Liver (tissue), 9 donors: ENCODE data around the gene SNRPA. TPM values are rescaled to one million over a fixed set of nuclear protein-coding genes. Genes with fewer than 3 reads are reported as not detected.

Source experiments
- DNase-seq: peaks from one replicate; pipeline ENCODE4 v3.0.0-alpha.2; 2017; ENCODE audit warnings: low spot score
- H3K27ac ChIP-seq, 2 donors: one replicate each; pipeline ENCODE4 v1.7.0; 2013; ENCODE audit warnings: inconsistent platforms in 2 of 2, low read length in 2 of 2, control low read depth in 1 of 2, low read depth in 1 of 2, mild to moderate bottlenecking in 1 of 2
- H3K27me3 ChIP-seq, 4 donors: one replicate each; pipeline versions ENCODE4 v1.6.1 to v1.7.0; 2013; ENCODE audit warnings: low read length in 3 of 4, inconsistent platforms in 1 of 4, mild to moderate bottlenecking in 1 of 4, moderate library complexity in 1 of 4; ENCODE audit not compliant: control insufficient read depth in 4 of 4, insufficient read depth in 4 of 4
- H3K36me3 ChIP-seq, 4 donors: one replicate each; pipeline versions ENCODE4 v1.6.1 to v1.7.0; 2013; ENCODE audit warnings: low read length in 3 of 4, mild to moderate bottlenecking in 3 of 4, low read depth in 1 of 4, moderate library complexity in 1 of 4; ENCODE audit not compliant: control insufficient read depth in 4 of 4, insufficient read depth in 3 of 4
- H3K4me1 ChIP-seq, 4 donors: one replicate each; pipeline versions ENCODE4 v1.6.1 to v1.7.0; 2013; ENCODE audit warnings: low read length in 3 of 4, mild to moderate bottlenecking in 3 of 4, moderate library complexity in 1 of 4; ENCODE audit not compliant: control insufficient read depth in 4 of 4, insufficient read depth in 4 of 4
- H3K4me3 ChIP-seq, 3 donors: one replicate each; pipeline versions ENCODE4 v1.6.1 to v1.7.0; 2013; ENCODE audit warnings: low read length in 3 of 3, control low read depth in 1 of 3, low read depth in 1 of 3, mild to moderate bottlenecking in 1 of 3
- H3K9ac ChIP-seq, 2 donors: one replicate each; pipeline ENCODE4 v1.7.0; 2013; ENCODE audit warnings: low read length in 2 of 2, mild to moderate bottlenecking in 2 of 2, moderate library complexity in 2 of 2, control low read depth in 1 of 2, low read depth in 1 of 2
- H3K9me3 ChIP-seq, 4 donors: one replicate each; pipeline versions ENCODE4 v1.6.1 to v1.7.0; 2013; ENCODE audit warnings: low read length in 3 of 4; ENCODE audit not compliant: control insufficient read depth in 4 of 4
- ATF3 ChIP-seq: IDR thresholded peaks from 2 replicates; pipeline ENCODE4 v1.6.1; 2016; ENCODE audit warnings: antibody characterized with exemption
- CTCF ChIP-seq: fragments of 150-350 bp; IDR thresholded peaks from 2 replicates; pipeline ENCODE4 v1.5.1; 2017; ENCODE audit warnings: improper control_type of control experiment, low read depth, low read length; ENCODE audit not compliant: missing input control
- EGR1 ChIP-seq, 2 donors: IDR thresholded peaks; 2 replicates each; pipeline ENCODE4 v1.6.1; 2016 to 2018; ENCODE audit warnings: antibody characterized with exemption in 2 of 2, low read depth in 2 of 2
- FOXA1 ChIP-seq: IDR thresholded peaks from 2 replicates; pipeline ENCODE4 v1.6.1; 2016; ENCODE audit warnings: antibody characterized with exemption
- FOXA2 ChIP-seq: IDR thresholded peaks from 2 replicates; pipeline ENCODE4 v1.6.1; 2016; ENCODE audit warnings: antibody characterized with exemption
- GABPA ChIP-seq, 2 donors: IDR thresholded peaks in 1 of 2; conservative IDR thresholded peaks in 1 of 2; 2 replicates each; pipeline ENCODE4 v1.6.1; 2016; ENCODE audit warnings: antibody characterized with exemption in 2 of 2, mild to moderate bottlenecking in 1 of 2, moderate library complexity in 1 of 2
- HNF4A ChIP-seq, 2 donors: conservative IDR thresholded peaks; 2 replicates each; pipeline ENCODE4 v1.6.1; 2016; ENCODE audit warnings: antibody characterized with exemption in 2 of 2, mild to moderate bottlenecking in 2 of 2
- JUND ChIP-seq, 2 donors: IDR thresholded peaks; 2 replicates each; pipeline ENCODE4 v1.6.1; 2016; ENCODE audit warnings: antibody characterized with exemption in 2 of 2
- MAX ChIP-seq: IDR thresholded peaks from 2 replicates; pipeline ENCODE4 v1.6.1; 2016; ENCODE audit warnings: antibody characterized with exemption
- NR2F2 ChIP-seq: IDR thresholded peaks from 2 replicates; pipeline ENCODE4 v1.6.1; 2016; ENCODE audit warnings: antibody characterized with exemption
- RAD21 ChIP-seq, 2 donors: IDR thresholded peaks; 2 replicates each; pipeline ENCODE4 v1.6.1; 2016; ENCODE audit warnings: antibody characterized with exemption in 2 of 2, mild to moderate bottlenecking in 2 of 2
- REST ChIP-seq: IDR thresholded peaks from 2 replicates; pipeline ENCODE4 v1.6.1; 2016; ENCODE audit warnings: antibody characterized with exemption, mild to moderate bottlenecking
- RXRA ChIP-seq, 2 donors: IDR thresholded peaks; 2 replicates each; pipeline ENCODE4 v1.6.1; 2017 to 2018; ENCODE audit warnings: antibody characterized with exemption in 2 of 2, mild to moderate bottlenecking in 1 of 2
- SP1 ChIP-seq: IDR thresholded peaks from 2 replicates; pipeline ENCODE4 v1.6.1; 2018; ENCODE audit warnings: antibody characterized with exemption, mild to moderate bottlenecking
- TAF1 ChIP-seq: conservative IDR thresholded peaks from 2 replicates; pipeline ENCODE4 v1.6.1; 2016; ENCODE audit warnings: antibody characterized with exemption, mild to moderate bottlenecking
- YY1 ChIP-seq: IDR thresholded peaks from 2 replicates; pipeline ENCODE4 v1.6.1; 2016; ENCODE audit warnings: antibody characterized with exemption, mild to moderate bottlenecking
- WGBS: extraction: QIAGEN DNeasy Blood & Tissue Kit; methylation state at CpG from one replicate; pipeline ENCODE4 v1.1.7; 2013; 5-methylcytosine and 5-hydroxymethylcytosine counted together
- polyA plus RNA-seq, 2 donors: library from polyadenylated mRNA; stranded (reverse) in 1 of 2; unstranded in 1 of 2; fragments of 200-250 nt in 1 of 2; fragments of >200 nt in 1 of 2; fragmentation: Nextera tagmentation in 1 of 2; extraction: Ambion mirVana in 1 of 2; gene quantifications; one replicate each; pipeline versions ENCODE4 v1.2.1 to v1.2.3, GENCODE V29; 2013 to 2015
- total RNA-seq, 2 donors: library from RNA; depleted of rRNA; stranded (reverse); fragments of >200 nt; gene quantifications; one replicate each; pipeline ENCODE4 v1.2.3, GENCODE V29; 2014
- donor health status: healthy.
- donor health status: healthy.
- donor health status: healthy.
- donor health status: healthy.
- donor health status: healthy.

SNRPA gene
- total and polyA plus RNA-seq, 4 donors = 11.8 to 27.1 (median 17.0) TPM

- no peak overlapping the region for H3K9ac ChIP-seq
- TF ChIP-seq RXRA (IDR thresholded peaks at IDR 0.05) = no peak
- no peak for TF ChIP-seq JUND (IDR thresholded peaks at IDR 0.05)
- TF ChIP-seq FOXA2 = no peak
- TF ChIP-seq FOXA1 = no peak
- TF ChIP-seq MAX = no peak
- no peak for TF ChIP-seq EGR1 (IDR thresholded peaks at IDR 0.05; ENCODE audit: low read depth in 2 of 2)
- TF ChIP-seq CTCF = peak; percentile 21
- no peak for TF ChIP-seq SP1
- no peak for TF ChIP-seq GABPA (IDR thresholded peaks at IDR 0.05 in 1 of 2, conservative IDR thresholded peaks at IDR 0.05 in 1 of 2)
- TF ChIP-seq TAF1 = no peak
- no peak for TF ChIP-seq YY1
- no peak for TF ChIP-seq ATF3
- no peak for TF ChIP-seq NR2F2
- no peak for TF ChIP-seq REST
- TF ChIP-seq RAD21 (IDR thresholded peaks at IDR 0.05) = peak in 1 of 2 donors; percentile 67
- TF ChIP-seq HNF4A (conservative IDR thresholded peaks at IDR 0.05) = no peak
- H3K27me3 ChIP-seq = no peaks in the 10 kb centered on the region
- no peaks in the 10 kb centered on the region for H3K9me3 ChIP-seq
- H3K4me3 ChIP-seq = no peak overlapping the region
- H3K36me3 ChIP-seq = peaks cover 15 to 50% (median 29%) of the 10 kb centered on the region in 4 donors
- WGBS = 84% methylated on average over 18 of the region's 18 CpGs
- H3K4me1 ChIP-seq = no peaks in the 10 kb centered on the region
- no peak overlapping the region for H3K27ac ChIP-seq
- no peak for DNase-seq
Measured at GRCh38 chr19:40702337-40703012, 48.5 kb upstream of the SNRPA start.

GRCh38 chr19:40703029-40703755 lies 47.8 kb upstream of the SNRPA start:
- H3K4me3 ChIP-seq = no peak overlapping the region
- H3K27ac ChIP-seq = no peak overlapping the region
- no peaks in the 10 kb centered on the region for H3K9me3 ChIP-seq
- no peak for DNase-seq
- H3K4me1 ChIP-seq = no peaks in the 10 kb centered on the region
- no peak for TF ChIP-seq GABPA (IDR thresholded peaks at IDR 0.05 in 1 of 2, conservative IDR thresholded peaks at IDR 0.05 in 1 of 2)
- H3K36me3 ChIP-seq = peaks cover 15 to 52% (median 33%) of the 10 kb centered on the region in 4 donors
- H3K27me3 ChIP-seq = no peaks in the 10 kb centered on the region
- 95% methylated on average over 24 of the region's 24 CpGs for WGBS
- no peak overlapping the region for H3K9ac ChIP-seq
